NCI-H1105 treated with DMSO at 0.1 percent for 48 hours (cell line): Measurements from ENCODE around the gene NPTXR.
A peak's percentile ranks its signal among the peaks of the same experiment; 100 is the strongest.
"Not testable (repeated sequence)": the region's sequence is repeated elsewhere in the genome, so short reads cannot be mapped to it uniquely, and the experiment has no call there.

ENCODE experiments used
- DNase-seq: peaks from one replicate; lab custom pipeline; 2025; lab: John Stamatoyannopoulos, UW

Gene NPTXR

GRCh38 chr22:38868886-38869381 is 25.1 kb upstream of the NPTXR start:
- peak; percentile 56 for DNase-seq

- no peak for DNase-seq
Observed at GRCh38 chr22:38868286-38868721, 24.5 kb upstream of the NPTXR start.

GRCh38 chr22:38867471-38868285 is 23.9 kb upstream of the NPTXR start:
- DNase-seq, result no peak

DNA sequence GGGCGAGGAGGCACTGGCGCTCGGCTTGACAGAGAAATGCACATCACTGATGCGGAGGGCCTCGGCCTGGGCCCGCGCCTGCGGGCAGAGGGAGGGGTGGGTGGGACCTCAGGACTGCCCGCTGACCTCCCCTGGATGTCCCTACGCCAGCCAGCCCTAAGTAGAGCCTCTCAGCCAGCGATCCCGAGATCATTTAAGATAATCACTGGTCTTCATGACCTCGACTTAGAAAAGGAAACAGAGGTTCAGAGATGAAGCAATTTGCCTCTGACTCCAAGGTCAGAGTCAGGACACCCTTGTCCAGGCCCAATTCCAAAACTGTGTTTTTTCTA is 23.3 kb upstream of the NPTXR start:
- no peak for DNase-seq

GRCh38 chr22:38866399-38867123 is 22.7 kb upstream of the NPTXR start:
- no peak for DNase-seq

GRCh38 chr22:38866024-38866398 is 22.2 kb upstream of the NPTXR start:
- DNase-seq, result no peak

- DNase-seq, result no peak
Observed at GRCh38 chr22:38865201-38866023, 21.6 kb upstream of the NPTXR start.

DNA sequence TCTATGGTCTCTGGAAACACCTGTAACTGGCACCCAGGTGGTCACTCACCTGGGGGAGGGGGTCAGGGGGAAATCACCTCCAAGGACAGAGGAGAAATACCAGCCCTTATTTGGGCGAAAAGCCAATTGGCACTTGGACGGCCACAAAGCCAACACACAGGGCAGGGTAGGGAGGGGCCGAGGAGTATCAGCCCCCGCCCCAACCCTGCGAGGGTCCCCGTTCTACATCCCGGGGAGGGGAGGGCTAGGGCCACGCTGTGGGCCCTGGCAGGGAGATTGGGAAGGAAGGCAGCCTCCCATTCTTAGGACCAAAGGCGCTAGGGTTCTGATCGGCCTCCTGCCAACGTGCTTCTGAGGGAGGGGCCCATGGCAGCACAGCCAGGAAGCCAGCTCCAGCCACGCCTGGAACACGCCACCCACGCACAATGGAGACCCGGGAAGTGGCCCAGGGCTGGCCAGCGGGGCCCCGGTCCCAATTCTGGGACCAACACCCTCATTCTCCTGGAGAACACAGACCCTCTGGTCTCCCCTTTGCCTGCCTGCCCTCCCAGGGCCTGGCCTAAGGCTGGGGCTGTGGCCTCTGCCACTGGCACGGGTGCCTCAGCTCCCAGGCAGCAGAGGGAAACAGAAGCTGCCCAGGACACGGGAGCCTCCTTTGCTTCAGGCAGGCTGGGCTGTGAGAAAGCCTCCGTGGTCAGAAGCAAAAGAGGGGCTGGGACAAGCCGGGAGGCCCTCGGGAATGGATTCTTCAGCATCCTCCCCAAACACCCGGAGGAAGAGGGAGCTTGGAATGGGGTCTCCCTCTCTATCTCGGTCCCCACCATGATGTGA is 20.7 kb upstream of the NPTXR start:
- no peak for DNase-seq

GRCh38 chr22:38863531-38864131 is 19.8 kb upstream of the NPTXR start:
- no peak for DNase-seq

GRCh38 chr22:38862375-38863329 is 18.8 kb upstream of the NPTXR start:
- no peak for DNase-seq

DNA sequence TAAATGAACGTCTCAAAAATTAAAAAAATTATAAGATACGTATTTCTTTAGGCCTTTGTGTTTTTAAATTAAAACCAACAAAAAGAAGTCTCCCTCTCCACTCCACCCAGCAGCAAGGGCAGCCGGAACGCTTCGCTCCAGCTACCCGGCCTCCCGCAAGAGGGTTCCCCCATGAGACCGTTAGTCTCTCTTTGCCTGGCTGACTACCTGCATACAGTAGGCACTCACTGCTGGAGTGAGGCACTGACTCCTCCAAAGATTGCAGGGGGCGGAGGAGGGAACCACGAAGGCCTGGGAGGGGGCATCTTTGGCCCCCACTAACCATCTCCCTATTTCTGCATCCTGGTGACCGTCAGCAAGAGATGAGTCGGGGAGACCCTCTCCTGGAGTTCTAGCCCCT is 18.1 kb upstream of the NPTXR start:
- no peak for DNase-seq

DNA sequence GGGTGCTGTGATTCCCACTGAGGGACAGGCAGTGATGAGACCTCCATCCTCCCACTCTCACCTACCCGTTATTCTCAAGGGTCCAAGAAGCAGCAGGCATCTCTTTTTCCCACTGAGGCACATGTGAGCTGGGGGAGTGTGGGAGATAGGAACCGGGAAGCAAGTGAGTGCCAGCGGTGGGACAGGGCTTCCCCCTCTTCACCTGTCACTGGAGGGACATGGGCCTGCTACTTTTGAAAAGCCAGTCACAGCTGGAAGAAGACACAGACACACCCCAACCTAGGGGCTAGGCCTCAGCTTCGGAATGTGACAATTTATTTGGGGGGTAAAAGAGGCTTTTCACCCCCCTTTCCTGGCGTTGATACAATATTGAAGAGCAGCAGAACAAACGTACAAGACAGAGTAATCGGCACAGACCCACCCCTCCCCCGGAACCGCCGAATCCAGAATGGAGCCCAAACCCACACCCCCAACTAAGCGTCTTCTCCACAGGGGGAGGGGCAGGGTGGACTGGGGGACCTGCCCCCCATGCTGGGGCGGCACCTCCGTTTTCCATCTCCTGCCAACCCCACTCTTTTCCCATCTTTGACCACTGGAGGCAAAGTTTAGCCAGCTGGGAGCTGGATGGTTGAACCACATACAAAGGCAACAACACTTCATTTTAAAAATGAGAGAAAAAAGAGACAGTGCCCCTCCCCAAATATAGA is 17.5 kb upstream of the NPTXR start:
- no peak for DNase-seq

- no peak for DNase-seq
Observed at GRCh38 chr22:38860283-38861169, 16.7 kb upstream of the NPTXR start.

GRCh38 chr22:38859581-38860282 is 15.9 kb upstream of the NPTXR start:
- no peak for DNase-seq

GRCh38 chr22:38858492-38858891 is 14.7 kb upstream of the NPTXR start:
- DNase-seq, result no peak

DNA sequence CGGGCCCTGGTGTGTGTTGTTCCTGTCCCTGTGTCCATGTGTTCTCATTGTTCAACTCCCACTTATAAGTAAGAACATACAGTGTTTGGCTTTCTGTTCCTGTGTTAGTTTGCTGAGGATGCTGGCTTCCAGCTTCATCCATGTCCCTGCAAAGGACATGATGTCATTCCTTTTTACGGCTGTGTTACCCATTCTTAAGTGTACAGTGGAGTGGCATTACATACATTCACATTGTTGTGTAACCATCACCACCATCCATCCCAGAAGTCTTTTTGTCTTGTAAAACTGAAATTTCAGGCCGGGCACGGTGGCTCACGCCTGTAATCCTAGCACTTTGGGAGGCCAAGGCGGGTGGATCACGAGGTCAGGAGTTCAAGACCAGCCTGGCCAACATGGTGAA is 10.6 kb upstream of the NPTXR start:
- not testable (repeated sequence) for DNase-seq

DNA sequence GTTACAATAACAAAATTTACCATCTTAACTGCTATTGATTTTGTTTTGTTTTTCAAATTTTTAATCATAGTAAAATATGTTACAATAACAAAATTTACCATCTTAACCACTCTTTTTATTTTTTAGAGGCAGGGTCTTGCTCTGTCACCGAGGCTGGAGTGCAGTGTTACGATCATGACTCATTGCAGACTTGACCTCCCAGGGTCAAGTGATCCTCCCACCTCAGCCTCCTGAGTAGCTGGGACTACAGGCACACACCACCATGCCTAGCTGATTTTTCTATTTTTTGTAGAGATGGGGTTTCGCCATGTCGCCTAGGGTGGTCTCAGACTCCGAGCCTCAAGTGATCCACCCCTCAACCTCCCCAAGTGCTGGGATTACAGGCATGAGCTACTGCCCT is 10.1 kb upstream of the NPTXR start:
- not testable (repeated sequence) for DNase-seq

DNA sequence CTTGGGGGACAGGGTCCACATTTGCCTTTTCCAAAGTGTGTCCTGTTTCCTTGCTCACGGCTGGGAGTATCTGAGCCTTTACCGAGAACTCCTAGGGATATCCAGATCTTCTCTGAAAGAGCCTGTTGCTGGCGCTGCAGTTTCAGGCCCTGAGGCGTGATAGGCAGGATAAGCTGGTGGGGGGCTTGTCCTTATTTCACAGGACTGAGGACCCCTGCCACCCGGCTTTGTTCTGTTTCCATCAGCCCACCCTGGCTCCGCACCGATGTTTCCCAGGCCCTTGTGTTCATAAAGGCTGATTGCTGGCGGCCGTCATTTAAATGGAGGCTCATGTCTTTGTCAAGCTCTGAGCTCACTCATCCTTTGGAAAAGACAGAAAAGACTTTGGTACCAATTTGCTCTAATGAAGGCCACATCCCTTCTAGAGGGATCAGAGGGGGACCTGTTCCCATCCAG is 9.4 kb upstream of the NPTXR start:
- DNase-seq, result no peak
